AG04450 (cell line): Measurements from ENCODE around the gene APOD. TPM values are rescaled to one million over a fixed set of nuclear protein-coding genes. Genes with fewer than 3 reads are reported as not detected.
"Not testable (repeated sequence)": the region's sequence is repeated elsewhere in the genome, so short reads cannot be mapped to it uniquely, and the experiment has no call there.

ENCODE experiments used
- CTCF ChIA-PET: fragments of 300-600, 350-600 bp; formaldehyde crosslinking; extraction: SDS; loops from one replicate; lab custom pipeline; 2022; ENCODE audit warnings: antibody characterized with exemption, inconsistent platforms; lab: Charles Lee
- POLR2A ChIA-PET: fragments of 350-600 bp; formaldehyde crosslinking; extraction: SDS; loops from one replicate; lab custom pipeline; 2021; ENCODE audit warnings: antibody characterized with exemption, inconsistent platforms; lab: Yijun Ruan, JAX
- DNase-seq: peaks from one replicate; pipeline ENCODE4 v3.0.0-alpha.2; 2011; ENCODE audit warnings: low read depth, low spot score
- H3K27ac ChIP-seq: one replicate; pipeline ENCODE4 v1.5.1; 2012; ENCODE audit warnings: low read depth, low read length, control low read depth
- H3K27me3 ChIP-seq: one replicate; pipeline ENCODE4 v1.6.0; 2012; ENCODE audit warnings: low read length; ENCODE audit not compliant: control insufficient read depth, insufficient read depth
- H3K4me3 ChIP-seq: 2 replicates; pipeline ENCODE4 v1.5.1; 2011; ENCODE audit warnings: mild to moderate bottlenecking, low read depth, low read length, control low read depth
- H3K9me3 ChIP-seq: 2 replicates; pipeline ENCODE4 v1.5.1; 2012; ENCODE audit warnings: low read length; ENCODE audit not compliant: control insufficient read depth, insufficient read depth
- CTCF ChIP-seq: IDR thresholded peaks from 2 replicates; pipeline ENCODE4 v1.5.1; 2011; ENCODE audit warnings: low read depth, low read length, control low read depth, inconsistent platforms
- polyA minus RNA-seq: library from RNA; depleted of rRNA, polyadenylated mRNA; stranded (reverse); fragments of >200 nt; gene quantifications from 2 replicates; pipeline ENCODE4 v1.2.3, GENCODE V29; 2011; rRNA and poly(A)+ RNA removed
- polyA plus RNA-seq: library from polyadenylated mRNA; depleted of rRNA; stranded (reverse); fragments of >200 nt; gene quantifications from 2 replicates; pipeline ENCODE4 v1.2.3, GENCODE V29; 2011; rRNA removed

The APOD gene
- polyA plus RNA-seq (0.41 and 0.56 TPM in 2 replicates), polyA minus RNA-seq (not detected in 2 replicates)

- no peak for DNase-seq
- CTCF ChIA-PET: interaction anchor here (0.7 to 0.8 kb wide), 2 partner anchors 266 to 648 kb away, joined by 3 read pairs; no protein-coding TSS in a partner anchor
- POLR2A ChIA-PET: no interaction called here
- H3K4me3 ChIP-seq: no peak within 1 kb of the TSS
- no peak for TF ChIP-seq CTCF
- H3K9me3 ChIP-seq: peaks cover 3% of the 10 kb centered on the region; the same call in 1 of the 2 replicates
- peaks cover 7% of the 10 kb centered on the region for H3K27me3 ChIP-seq
- H3K27ac ChIP-seq: no peak within 1 kb of the TSS
These were observed at the start of gene APOD for GRCh38 chr3:195583831-195584542. TSS of gene APOD (minus strand) at chr3:195583940. CDS start at chr3:195579461, 4,479 bp downstream.

GRCh38 chr3:195633351-195633750, 49.6 kb upstream of the APOD start:
- DNase-seq, POLR2A ChIA-PET, H3K27ac ChIP-seq, CTCF ChIA-PET, H3K4me3 ChIP-seq, H3K9me3 ChIP-seq, H3K27me3 ChIP-seq: not testable (repeated sequence)

DNA sequence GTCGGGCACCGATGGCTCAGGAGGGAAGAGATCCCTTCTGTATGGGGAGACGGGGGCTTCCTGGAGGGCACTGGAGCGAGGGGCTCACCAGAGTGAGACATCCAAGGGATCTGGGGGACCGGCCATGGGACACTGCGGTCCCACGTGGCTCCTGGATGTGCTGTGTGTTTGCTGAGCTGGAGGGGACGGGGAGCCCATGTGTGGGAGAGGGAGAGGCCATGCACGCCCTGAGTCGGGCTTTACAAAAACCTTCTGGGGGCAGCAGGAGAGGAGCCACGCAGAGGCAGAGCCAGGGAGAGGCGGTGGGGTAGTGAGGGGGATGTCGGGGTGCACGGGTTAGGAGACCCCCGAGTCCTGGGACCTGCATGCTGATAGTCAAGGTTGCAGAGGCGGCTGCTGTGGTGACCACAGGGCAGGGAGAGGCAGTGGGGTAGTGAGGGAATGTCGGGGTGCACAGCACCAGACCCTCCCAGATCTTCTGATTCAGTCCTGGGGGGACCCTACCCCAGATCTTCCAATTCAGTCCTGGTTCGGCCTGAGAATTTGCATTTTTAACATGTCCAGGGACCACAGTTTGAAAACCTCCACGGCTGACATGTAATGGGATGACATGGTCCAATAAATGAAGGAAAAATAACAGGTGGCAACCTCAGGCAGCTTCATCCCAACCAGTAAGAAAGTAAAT, 48.9 kb upstream of the APOD start:
- H3K9me3 ChIP-seq, DNase-seq, CTCF ChIA-PET, POLR2A ChIA-PET, H3K4me3 ChIP-seq, H3K27ac ChIP-seq: not testable (repeated sequence)
- H3K27me3 ChIP-seq: peaks cover 11% of the 10 kb centered on the region

- H3K27ac ChIP-seq, CTCF ChIA-PET, H3K9me3 ChIP-seq, H3K4me3 ChIP-seq, POLR2A ChIA-PET, DNase-seq: not testable (repeated sequence)
- peaks cover 14% of the 10 kb centered on the region for H3K27me3 ChIP-seq
These were observed 48.3 kb upstream of the APOD start for GRCh38 chr3:195632046-195632445.

DNA sequence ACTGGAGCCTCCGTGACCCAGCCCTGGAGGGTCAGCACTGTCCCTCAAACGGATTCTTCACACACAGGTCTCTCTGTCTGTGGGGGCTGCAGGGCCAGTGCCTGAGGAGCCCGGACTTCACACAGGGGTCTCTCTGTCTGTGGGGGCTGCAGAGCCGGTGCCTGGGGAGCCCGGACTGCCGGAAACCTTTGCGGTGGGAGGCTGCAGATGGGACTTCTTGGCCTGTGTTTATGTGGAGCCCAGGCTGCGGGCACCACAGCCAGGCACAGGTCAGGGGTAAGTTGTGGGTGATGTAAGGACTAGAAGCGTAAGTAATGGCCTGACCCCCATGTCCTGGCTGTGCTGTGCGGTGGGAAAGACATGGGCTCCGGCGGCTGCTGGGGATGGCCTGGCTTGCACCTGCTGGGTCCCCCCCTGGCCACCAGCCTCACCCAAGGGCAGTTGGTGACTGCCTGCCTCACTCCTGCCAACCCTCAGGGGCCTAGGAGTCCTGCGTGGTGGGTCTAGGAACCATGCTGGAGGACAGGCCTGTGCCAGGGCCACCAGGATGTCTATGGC, 47.3 kb upstream of the APOD start:
- POLR2A ChIA-PET, H3K9me3 ChIP-seq, DNase-seq, H3K4me3 ChIP-seq, CTCF ChIA-PET, H3K27ac ChIP-seq: not testable (repeated sequence)
- H3K27me3 ChIP-seq: peaks cover 14% of the 10 kb centered on the region

- POLR2A ChIA-PET, CTCF ChIA-PET, DNase-seq: not testable (repeated sequence)
These were observed 46.6 kb upstream of the APOD start for GRCh38 chr3:195630086-195630917.

GRCh38 chr3:195629682-195630081, 45.9 kb upstream of the APOD start:
- POLR2A ChIA-PET, H3K9me3 ChIP-seq, H3K27ac ChIP-seq, H3K4me3 ChIP-seq, CTCF ChIA-PET, DNase-seq: not testable (repeated sequence)
- H3K27me3 ChIP-seq: peaks cover 13% of the 10 kb centered on the region

More at GRCh38 chr3:195630086-195630917, 46.6 kb upstream of the APOD start:
- H3K4me3 ChIP-seq, H3K27ac ChIP-seq, H3K9me3 ChIP-seq: not testable (repeated sequence)
- H3K27me3 ChIP-seq: peaks cover 12% of the 10 kb centered on the region

- H3K27ac ChIP-seq, POLR2A ChIA-PET, CTCF ChIA-PET, H3K4me3 ChIP-seq, DNase-seq, H3K9me3 ChIP-seq: not testable (repeated sequence)
- peaks cover 13% of the 10 kb centered on the region for H3K27me3 ChIP-seq
These were observed 44.7 kb upstream of the APOD start for GRCh38 chr3:195628386-195628920.

DNA sequence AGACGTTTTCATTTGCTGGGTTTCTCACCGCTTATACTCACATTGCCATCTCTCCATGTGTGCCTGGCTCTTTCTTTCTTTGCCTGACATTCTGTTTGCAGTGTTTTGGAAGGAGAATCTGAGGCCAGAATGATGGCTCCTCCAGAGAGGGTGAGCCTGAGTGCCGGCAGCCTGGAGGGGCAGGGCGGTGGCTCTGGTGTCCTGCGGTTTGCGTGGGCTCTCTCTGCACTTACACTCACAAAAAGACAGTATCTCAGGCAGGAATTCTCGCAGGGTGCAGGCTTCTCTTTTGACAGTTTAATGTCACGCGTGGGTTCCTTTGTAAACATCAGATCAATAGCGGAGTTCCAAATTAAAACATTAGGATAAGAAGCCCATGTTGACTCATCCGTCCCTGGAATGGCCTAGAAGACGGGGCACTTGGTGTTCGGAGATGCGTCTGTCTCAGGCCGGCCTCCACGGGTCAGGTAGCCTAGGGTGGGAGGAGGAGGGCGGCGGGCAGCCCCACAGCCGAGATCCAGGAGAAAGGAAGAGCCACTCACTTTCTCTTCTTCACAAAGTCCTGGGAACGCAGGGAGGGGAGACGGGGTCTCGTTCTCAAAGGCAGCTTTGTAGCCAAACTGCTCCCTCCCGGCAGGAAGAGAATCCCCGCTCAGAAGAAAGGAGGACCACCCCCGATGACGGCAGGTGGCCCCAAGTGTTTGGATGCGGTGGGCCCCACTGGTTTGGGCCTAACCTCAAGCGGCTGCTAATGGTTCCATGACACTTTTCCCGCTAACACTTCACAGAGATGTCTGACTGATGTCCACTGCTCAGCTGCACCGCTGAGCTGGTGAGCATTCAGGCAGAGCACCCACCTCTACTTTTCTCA, 44.0 kb upstream of the APOD start:
- H3K27me3 ChIP-seq: peaks cover 11% of the 10 kb centered on the region
- DNase-seq, H3K9me3 ChIP-seq, POLR2A ChIA-PET, H3K4me3 ChIP-seq, H3K27ac ChIP-seq, CTCF ChIA-PET: not testable (repeated sequence)
